ENCODE data around the gene STXBP5. TPM values are rescaled to one million over a fixed set of nuclear protein-coding genes. Genes with fewer than 3 reads are reported as not detected.

The STXBP5 gene
- total and polyA plus RNA-seq, 9 of the 15 experiments (the other 6 are each of a cell fraction or from before 2014, with no cell fraction given): 23.3 to 172 (median 71.5) TPM

GRCh38 chr6:147159536-147160374 lies 44.5 kb upstream of the STXBP5 start:
- POLR2A ChIA-PET: interaction anchor here (1.0 to 1.2 kb wide), 3 partner anchors 11 to 42 kb away, joined by 3 to 4 read pairs (median 3); no protein-coding TSS in a partner anchor
- intact Hi-C loops (cut with micrococcal nuclease): loop anchor here (5.0 kb wide), 1 partner anchor 247 kb away; no protein-coding TSS in a partner anchor
- TF ChIP-seq RHOXF2B (CRISPR knock-in tag; conservative IDR thresholded peaks at IDR 0.05) (no peak), CAMTA2 (CRISPR knock-in tag; conservative IDR thresholded peaks at IDR 0.05) (no peak), ILK (tag; IDR thresholded peaks at IDR 0.05; ENCODE audit: borderline replicate concordance, low read depth) (no peak; the same call in 1 of the 2 replicates), FOXA3 (CRISPR knock-in tag; conservative IDR thresholded peaks at IDR 0.05 in 1 of 2, IDR thresholded peaks at IDR 0.05 in 1 of 2) (no peak), ZNF766 (CRISPR knock-in tag; conservative IDR thresholded peaks at IDR 0.05) (peak; percentile 67), NUFIP1 (IDR thresholded peaks at IDR 0.05; ENCODE audit: partially characterized antibody) (no peak), STAT6 (CRISPR knock-in tag; IDR thresholded peaks at IDR 0.05) (no peak), ZNF384 (IDR thresholded peaks at IDR 0.05; ENCODE audit: low read depth, low read length) (no peak), ZNF583 (CRISPR knock-in tag; IDR thresholded peaks at IDR 0.05) (peak; percentile 75; the same call in 1 of the 2 replicates), CCNT2 (IDR thresholded peaks at IDR 0.05; ENCODE audit: borderline replicate concordance, extremely low read depth, insufficient read length, low read depth, low read length) (no peak), MCM2 (IDR thresholded peaks at IDR 0.05; ENCODE audit: low read depth) (no peak), MEIS2 (IDR thresholded peaks at IDR 0.05; ENCODE audit: partially characterized antibody) (peak; percentile 81), ZBTB2 (IDR thresholded peaks at IDR 0.05) (no peak; the same call in none of the 2 replicates), HINFP (tag; conservative IDR thresholded peaks at IDR 0.05; ENCODE audit: low read depth) (no peak), ZEB2 (IDR thresholded peaks at IDR 0.05) (no peak; the same call in 1 of the 2 replicates), MYNN (IDR thresholded peaks at IDR 0.05) (no peak), MYNN (CRISPR knock-in tag; IDR thresholded peaks at IDR 0.05) (no peak)

More at GRCh38 chr6:147159536-147160374, 44.5 kb upstream of the STXBP5 start:
- TSS peak; percentile 27 for BruUV-seq (replicated peaks)
- no peaks in the 10 kb centered on the region for H3K27me3 ChIP-seq (ENCODE audit: control insufficient read depth in 2 of 2, insufficient read depth in 2 of 2, low read length in 2 of 2)
- no peaks in the 10 kb centered on the region for H3K9me1 ChIP-seq (ENCODE audit: control insufficient read depth, insufficient read depth, low read length)
- peak in 1 of 4 experiments; percentile 65 for DNase-seq (ENCODE audit: extremely low read depth in 1 of 4, low spot score in 3 of 4)
- CTCF ChIA-PET (ENCODE audit: low intra/inter-chr PET ratio): no interaction called here
- 12% methylated on average over 2 of the region's 2 CpGs for WGBS (ENCODE audit: insufficient coverage, low coverage, missing lambda C conversion rate)
- H3K27ac ChIP-seq (ENCODE audit: extremely low read depth, low read depth, low read length): peak overlapping the region; percentile 86
- H3K4me2 ChIP-seq (ENCODE audit: insufficient read depth, low read length): peak overlapping the region; percentile 55
- H3K9ac ChIP-seq (ENCODE audit: insufficient read depth in 1 of 2, low read depth in 2 of 2, low read length in 2 of 2): peak overlapping the region in 1 of 2 experiments; percentile 68; a peak in 2 of 4 replicates
- peak overlapping the region; percentile 91 for H2AFZ ChIP-seq (ENCODE audit: low read depth, low read length)
- peak; percentile 55 for FAIRE-seq
- H3K4me3 ChIP-seq: no peak overlapping the region
- H3K36me3 ChIP-seq (ENCODE audit: control insufficient read depth, insufficient read depth, low read length): peaks cover 11% of the 10 kb centered on the region
- no peaks in the 10 kb centered on the region for H3K79me2 ChIP-seq (ENCODE audit: control insufficient read depth, insufficient read depth, low read length)
- no peaks in the 10 kb centered on the region for H4K20me1 ChIP-seq (replicated peaks; ENCODE audit: control insufficient read depth, insufficient read depth, low read length)
- H3K9me3 ChIP-seq (replicated peaks; ENCODE audit: control insufficient read depth, insufficient read depth, low read depth, low read length): peaks cover 6% of the 10 kb centered on the region
- H3K4me1 ChIP-seq (replicated peaks in 1 of 2; ENCODE audit: control insufficient read depth in 2 of 2, insufficient read depth in 2 of 2, low read length in 2 of 2): peaks cover 7 to 55% of the 10 kb centered on the region in 2 experiments
- ATAC-seq: peak; percentile 47
- in situ Hi-C loops (cut with MboI): no loop called here

Data from K562 (cell line).